Measurements from ENCODE around the gene NAA38. TPM values are rescaled to one million over a fixed set of nuclear protein-coding genes. Genes with fewer than 3 reads are reported as not detected.

Gene NAA38
- total RNA-seq, 1 donor, result 29.7 TPM

GRCh38 chr17:7881276-7882054 lies 24.1 kb upstream of the NAA38 start:
- Histone ChIP-seq H3K9me3 (ENCODE audit: low read depth, low read length) (no peaks in the 10 kb centered on the region), H3K4me1 (ENCODE audit: insufficient read depth, low read length) (peaks cover 12% of the 10 kb centered on the region), H3K27me3 (ENCODE audit: insufficient read depth, low read length) (no peaks in the 10 kb centered on the region), H3K27ac (ENCODE audit: low read depth, low read length) (no peak overlapping the region), H3K4me3 (ENCODE audit: insufficient read depth, low read length) (no peak overlapping the region), H3K36me3 (ENCODE audit: insufficient read depth, low read length) (peaks cover 38% of the 10 kb centered on the region), H4K20me1 (ENCODE audit: insufficient read depth, low read length) (no peaks in the 10 kb centered on the region), H3K4me2 (ENCODE audit: insufficient read depth, low read length) (no peak overlapping the region), H3K79me2 (ENCODE audit: insufficient read depth, low read length) (peaks cover 9% of the 10 kb centered on the region), H2AFZ (ENCODE audit: low read length) (no peak overlapping the region)
- DNase-seq (ENCODE audit: insufficient read length, low spot score, missing footprints), result no peak
- TF ChIP-seq CTCF (IDR thresholded peaks at IDR 0.05; ENCODE audit: extremely low read depth, low read depth, low read length), result no peak

GRCh38 chr17:7880076-7880868 lies 22.9 kb upstream of the NAA38 start:
- H3K4me2 ChIP-seq (ENCODE audit: insufficient read depth, low read length), result no peak overlapping the region
- DNase-seq (ENCODE audit: insufficient read length, low spot score, missing footprints), result no peak
- no peaks in the 10 kb centered on the region for H3K9me3 ChIP-seq (ENCODE audit: low read depth, low read length)
- H4K20me1 ChIP-seq (ENCODE audit: insufficient read depth, low read length), result no peaks in the 10 kb centered on the region
- no peak for TF ChIP-seq CTCF (IDR thresholded peaks at IDR 0.05; ENCODE audit: extremely low read depth, low read depth, low read length)
- H3K27ac ChIP-seq (ENCODE audit: low read depth, low read length), result no peak overlapping the region
- H3K4me3 ChIP-seq (ENCODE audit: insufficient read depth, low read length), result no peak overlapping the region
- H3K27me3 ChIP-seq (ENCODE audit: insufficient read depth, low read length), result no peaks in the 10 kb centered on the region
- no peak overlapping the region for H2AFZ ChIP-seq (ENCODE audit: low read length)
- H3K36me3 ChIP-seq (ENCODE audit: insufficient read depth, low read length), result peaks cover 38% of the 10 kb centered on the region
- H3K4me1 ChIP-seq (ENCODE audit: insufficient read depth, low read length), result peaks cover 6% of the 10 kb centered on the region
- H3K79me2 ChIP-seq (ENCODE audit: insufficient read depth, low read length), result peaks cover 2% of the 10 kb centered on the region

- TF ChIP-seq CTCF (IDR thresholded peaks at IDR 0.05; ENCODE audit: extremely low read depth, low read depth, low read length), result no peak
- Histone ChIP-seq H4K20me1 (ENCODE audit: insufficient read depth, low read length) (no peaks in the 10 kb centered on the region), H3K4me3 (ENCODE audit: insufficient read depth, low read length) (no peak overlapping the region), H3K4me2 (ENCODE audit: insufficient read depth, low read length) (no peak overlapping the region), H3K27ac (ENCODE audit: low read depth, low read length) (no peak overlapping the region), H2AFZ (ENCODE audit: low read length) (no peak overlapping the region), H3K79me2 (ENCODE audit: insufficient read depth, low read length) (peaks cover 2% of the 10 kb centered on the region), H3K27me3 (ENCODE audit: insufficient read depth, low read length) (no peaks in the 10 kb centered on the region), H3K36me3 (ENCODE audit: insufficient read depth, low read length) (peaks cover 46% of the 10 kb centered on the region), H3K4me1 (ENCODE audit: insufficient read depth, low read length) (no peaks in the 10 kb centered on the region), H3K9me3 (ENCODE audit: low read depth, low read length) (no peaks in the 10 kb centered on the region)
- no peak for DNase-seq (ENCODE audit: insufficient read length, low spot score, missing footprints)
These were observed 20.9 kb upstream of the NAA38 start for GRCh38 chr17:7878234-7878633.

GRCh38 chr17:7875804-7876370 lies 18.5 kb upstream of the NAA38 start:
- DNase-seq (ENCODE audit: insufficient read length, low spot score, missing footprints), result no peak
- Histone ChIP-seq H3K36me3 (ENCODE audit: insufficient read depth, low read length) (peaks cover 34% of the 10 kb centered on the region), H3K79me2 (ENCODE audit: insufficient read depth, low read length) (peaks cover 2% of the 10 kb centered on the region), H2AFZ (ENCODE audit: low read length) (no peak overlapping the region), H3K27ac (ENCODE audit: low read depth, low read length) (no peak overlapping the region), H3K4me1 (ENCODE audit: insufficient read depth, low read length) (no peaks in the 10 kb centered on the region), H3K9me3 (ENCODE audit: low read depth, low read length) (no peaks in the 10 kb centered on the region), H3K4me3 (ENCODE audit: insufficient read depth, low read length) (no peak overlapping the region), H4K20me1 (ENCODE audit: insufficient read depth, low read length) (no peaks in the 10 kb centered on the region), H3K4me2 (ENCODE audit: insufficient read depth, low read length) (no peak overlapping the region), H3K27me3 (ENCODE audit: insufficient read depth, low read length) (no peaks in the 10 kb centered on the region)
- TF ChIP-seq CTCF (IDR thresholded peaks at IDR 0.05; ENCODE audit: extremely low read depth, low read depth, low read length), result no peak
